HepG2 (cell line): ENCODE data around the gene DISP2. TPM values are rescaled to one million over a fixed set of nuclear protein-coding genes. Genes with fewer than 3 reads are reported as not detected.
A peak's percentile ranks its signal among the peaks of the same experiment; 100 is the strongest.

ENCODE experiments used
- CCAR2 ChIP-seq: fragments of 200-400 bp; formaldehyde crosslinking; optimal IDR thresholded peaks from 2 replicates; pipeline ENCODE3; 2018; ENCODE audit warnings: low read depth, mild to moderate bottlenecking, low read length, moderate library complexity
- CHD4 ChIP-seq: fragments of 200-600 bp; sonication (generic); IDR thresholded peaks from 2 replicates; pipeline ENCODE4 v1.7.0; 2017; ENCODE audit warnings: mild to moderate bottlenecking, low read length, borderline replicate concordance
- GABPA ChIP-seq, 2 experiments: IDR thresholded peaks; 2 replicates each; pipeline ENCODE4 v1.6.1; 2011 to 2016; ENCODE audit warnings: low read depth in 2 of 2, low read length in 1 of 2, missing biosample characterization in 1 of 2, missing genetic modification characterization in 1 of 2
- GTF3A ChIP-seq: sonication (generic); formaldehyde crosslinking; conservative IDR thresholded peaks from 2 replicates; pipeline ENCODE4 v1.4.0; 2020; ENCODE audit warnings: mild to moderate bottlenecking, missing genetic modification reagents
- GZF1 ChIP-seq: sonication (generic); formaldehyde crosslinking; IDR thresholded peaks from 2 replicates; pipeline ENCODE4 v1.5.1; 2020; ENCODE audit warnings: mild to moderate bottlenecking, missing genetic modification reagents
- MBNL3 ChIP-seq: fragments of 250-450 bp; sonication (Bioruptor Pico); conservative IDR thresholded peaks from 2 replicates; pipeline ENCODE4 v1.8.0; 2022; ENCODE audit warnings: mild to moderate bottlenecking, inconsistent platforms
- NR2F6 ChIP-seq, 2 experiments: IDR thresholded peaks; 2 replicates each; pipeline ENCODE4 v1.6.1; 2016; ENCODE audit warnings: antibody characterized with exemption in 1 of 2, mild to moderate bottlenecking in 1 of 2
- RAD51 ChIP-seq: fragments of 450-650 bp; IDR thresholded peaks from 2 replicates; pipeline ENCODE4 v1.6.1; 2016; ENCODE audit warnings: borderline replicate concordance
- SKI ChIP-seq: fragments of 450-650 bp; IDR thresholded peaks from one replicate; pipeline ENCODE4 v1.6.1; 2018; ENCODE audit warnings: mild to moderate bottlenecking; ENCODE audit not compliant: partially characterized antibody
- TMF1 ChIP-seq: sonication (generic); formaldehyde crosslinking; IDR thresholded peaks from 2 replicates; pipeline ENCODE4 v1.8.1; 2022; ENCODE audit warnings: low read depth, missing genetic modification reagents
- ZIK1 ChIP-seq: sonication (generic); formaldehyde crosslinking; IDR thresholded peaks from 2 replicates; pipeline ENCODE4 v1.5.0; 2020; ENCODE audit warnings: mild to moderate bottlenecking, low read depth, missing genetic modification reagents, borderline replicate concordance
- ZKSCAN5 ChIP-seq: sonication (generic); formaldehyde crosslinking; IDR thresholded peaks from 2 replicates; pipeline ENCODE4 v1.5.1; 2020; ENCODE audit warnings: mild to moderate bottlenecking, missing genetic modification reagents
- ZNF674 ChIP-seq: sonication (generic); formaldehyde crosslinking; IDR thresholded peaks from 2 replicates; pipeline ENCODE4 v1.5.0; 2020; ENCODE audit warnings: low read depth, mild to moderate bottlenecking, missing genetic modification reagents
- ZNF777 ChIP-seq: sonication (generic); formaldehyde crosslinking; IDR thresholded peaks from 2 replicates; pipeline ENCODE4 v1.4.0; 2020; ENCODE audit warnings: missing genetic modification reagents
- ZSCAN31 ChIP-seq: sonication (generic); formaldehyde crosslinking; IDR thresholded peaks from 2 replicates; pipeline ENCODE4 v1.5.0; 2020; ENCODE audit warnings: low read depth, mild to moderate bottlenecking, missing genetic modification reagents
- polyA plus RNA-seq, 8 experiments: library from polyadenylated mRNA; depleted of rRNA in 3 of 8; stranded (reverse) in 7 of 8; unstranded in 1 of 8; fragments of >200 nt; fragmentation: Illumina TruSeq in 4 of 8; extraction: Trizol in 4 of 8; gene quantifications; 2 replicates each; pipeline versions ENCODE4 v1.2.1 to v1.2.3, GENCODE V29; 2011 to 2016; ENCODE audit warnings: low read depth in 4 of 8, missing spikeins in 1 of 8, mixed read lengths in 1 of 8; ENCODE audit not compliant: insufficient read depth in 1 of 8
- total RNA-seq, 5 experiments: library from RNA; depleted of rRNA; stranded (reverse); fragments of >200 nt; fragmentation: Illumina TruSeq; extraction: Trizol; gene quantifications; 2 replicates each; pipeline ENCODE4 v1.2.3, GENCODE V29; 2016; ENCODE audit warnings: low read depth in 1 of 5
- TF ChIP-seq, protein P1 (sequence below): sonication (generic); formaldehyde crosslinking; IDR thresholded peaks from 2 replicates; pipeline ENCODE4 v1.5.0; 2020; ENCODE audit warnings: missing genetic modification reagents
- TF ChIP-seq, protein P2 (sequence below): sonication (generic); formaldehyde crosslinking; IDR thresholded peaks from 2 replicates; pipeline ENCODE4 v1.5.1; 2020; ENCODE audit warnings: missing genetic modification reagents, mild to moderate bottlenecking, borderline replicate concordance
- TF ChIP-seq, protein P3 (sequence below): sonication (generic); formaldehyde crosslinking; conservative IDR thresholded peaks from 2 replicates; pipeline ENCODE4 v1.4.0; 2020; ENCODE audit warnings: missing genetic modification reagents
- TF ChIP-seq, protein P4 (sequence below): sonication (generic); formaldehyde crosslinking; IDR thresholded peaks from 2 replicates; pipeline ENCODE4 v1.4.0; 2020; ENCODE audit warnings: mild to moderate bottlenecking, missing genetic modification reagents
- TF ChIP-seq, protein P5 (sequence below): sonication (generic); formaldehyde crosslinking; IDR thresholded peaks from 2 replicates; pipeline ENCODE4 v1.5.0; 2020; ENCODE audit warnings: mild to moderate bottlenecking, missing genetic modification reagents

Gene DISP2
- total and polyA plus RNA-seq, 2 of the 13 experiments (the other 11 are each of a cell fraction or from before 2014, with no cell fraction given) = 0.09 to 0.32 TPM

DNA sequence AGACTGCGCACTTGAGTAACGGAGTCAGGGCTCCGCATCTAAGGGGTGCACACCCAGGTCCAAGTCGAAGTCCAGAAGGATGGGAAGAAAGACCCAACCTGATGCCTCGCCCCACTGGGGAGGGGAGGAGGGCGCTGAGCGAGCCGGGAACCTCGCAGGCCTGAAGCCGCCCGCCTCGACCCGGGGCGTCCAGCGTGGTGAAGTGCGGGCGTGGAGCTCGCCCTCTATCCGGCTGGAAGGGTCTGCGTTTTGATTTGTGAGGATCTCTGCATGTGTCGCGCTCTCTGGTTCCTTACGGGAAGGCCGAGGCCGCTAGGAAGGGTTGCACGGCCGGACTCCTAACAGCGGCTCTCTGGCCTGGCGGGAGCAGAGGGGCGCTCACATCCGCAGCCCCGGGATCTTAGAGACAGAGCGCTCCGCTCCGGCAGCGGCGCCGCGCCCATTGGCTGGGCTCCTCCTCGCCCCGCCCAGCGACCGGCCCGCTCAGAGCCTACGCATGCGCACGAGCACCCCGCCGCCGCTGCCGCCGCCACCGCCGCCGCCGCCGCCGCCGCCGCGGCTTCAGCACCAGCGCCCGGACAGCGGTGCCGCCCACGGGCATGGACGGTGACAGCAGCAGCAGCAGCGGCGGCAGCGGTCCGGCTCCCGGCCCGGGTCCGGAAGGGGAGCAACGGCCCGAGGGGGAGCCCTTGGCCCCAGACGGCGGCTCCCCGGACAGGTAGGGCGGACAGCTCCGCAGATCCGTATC is at the start of gene DISP2 (continued):
- TF ChIP-seq, protein P1, sequence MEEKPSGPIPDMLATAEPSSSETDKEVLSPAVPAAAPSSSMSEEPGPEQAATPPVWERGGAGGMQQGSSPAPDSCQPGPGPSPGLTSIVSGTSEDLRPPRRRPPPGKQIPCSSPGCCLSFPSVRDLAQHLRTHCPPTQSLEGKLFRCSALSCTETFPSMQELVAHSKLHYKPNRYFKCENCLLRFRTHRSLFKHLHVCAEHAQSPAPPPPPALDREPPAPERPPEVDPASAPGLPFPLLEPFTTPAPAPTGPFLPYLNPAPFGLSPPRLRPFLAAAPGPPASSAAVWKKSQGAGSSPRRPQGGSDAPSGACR (CRISPR knock-in tag) = no peak
- TF ChIP-seq CCAR2 = no peak
- peak; percentile 71 for TF ChIP-seq SKI
- TF ChIP-seq, protein P2, sequence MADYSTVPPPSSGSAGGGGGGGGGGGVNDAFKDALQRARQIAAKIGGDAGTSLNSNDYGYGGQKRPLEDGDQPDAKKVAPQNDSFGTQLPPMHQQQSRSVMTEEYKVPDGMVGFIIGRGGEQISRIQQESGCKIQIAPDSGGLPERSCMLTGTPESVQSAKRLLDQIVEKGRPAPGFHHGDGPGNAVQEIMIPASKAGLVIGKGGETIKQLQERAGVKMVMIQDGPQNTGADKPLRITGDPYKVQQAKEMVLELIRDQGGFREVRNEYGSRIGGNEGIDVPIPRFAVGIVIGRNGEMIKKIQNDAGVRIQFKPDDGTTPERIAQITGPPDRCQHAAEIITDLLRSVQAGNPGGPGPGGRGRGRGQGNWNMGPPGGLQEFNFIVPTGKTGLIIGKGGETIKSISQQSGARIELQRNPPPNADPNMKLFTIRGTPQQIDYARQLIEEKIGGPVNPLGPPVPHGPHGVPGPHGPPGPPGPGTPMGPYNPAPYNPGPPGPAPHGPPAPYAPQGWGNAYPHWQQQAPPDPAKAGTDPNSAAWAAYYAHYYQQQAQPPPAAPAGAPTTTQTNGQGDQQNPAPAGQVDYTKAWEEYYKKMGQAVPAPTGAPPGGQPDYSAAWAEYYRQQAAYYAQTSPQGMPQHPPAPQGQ (CRISPR knock-in tag) = no peak
- no peak for TF ChIP-seq RAD51
- TF ChIP-seq, protein P3, sequence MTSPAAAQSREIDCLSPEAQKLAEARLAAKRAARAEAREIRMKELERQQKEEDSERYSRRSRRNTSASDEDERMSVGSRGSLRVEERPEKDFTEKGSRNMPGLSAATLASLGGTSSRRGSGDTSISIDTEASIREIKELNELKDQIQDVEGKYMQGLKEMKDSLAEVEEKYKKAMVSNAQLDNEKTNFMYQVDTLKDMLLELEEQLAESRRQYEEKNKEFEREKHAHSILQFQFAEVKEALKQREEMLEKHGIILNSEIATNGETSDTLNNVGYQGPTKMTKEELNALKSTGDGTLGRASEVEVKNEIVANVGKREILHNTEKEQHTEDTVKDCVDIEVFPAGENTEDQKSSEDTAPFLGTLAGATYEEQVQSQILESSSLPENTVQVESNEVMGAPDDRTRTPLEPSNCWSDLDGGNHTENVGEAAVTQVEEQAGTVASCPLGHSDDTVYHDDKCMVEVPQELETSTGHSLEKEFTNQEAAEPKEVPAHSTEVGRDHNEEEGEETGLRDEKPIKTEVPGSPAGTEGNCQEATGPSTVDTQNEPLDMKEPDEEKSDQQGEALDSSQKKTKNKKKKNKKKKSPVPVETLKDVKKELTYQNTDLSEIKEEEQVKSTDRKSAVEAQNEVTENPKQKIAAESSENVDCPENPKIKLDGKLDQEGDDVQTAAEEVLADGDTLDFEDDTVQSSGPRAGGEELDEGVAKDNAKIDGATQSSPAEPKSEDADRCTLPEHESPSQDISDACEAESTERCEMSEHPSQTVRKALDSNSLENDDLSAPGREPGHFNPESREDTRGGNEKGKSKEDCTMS = no peak
- no peak for TF ChIP-seq ZIK1
- TF ChIP-seq, protein P4, sequence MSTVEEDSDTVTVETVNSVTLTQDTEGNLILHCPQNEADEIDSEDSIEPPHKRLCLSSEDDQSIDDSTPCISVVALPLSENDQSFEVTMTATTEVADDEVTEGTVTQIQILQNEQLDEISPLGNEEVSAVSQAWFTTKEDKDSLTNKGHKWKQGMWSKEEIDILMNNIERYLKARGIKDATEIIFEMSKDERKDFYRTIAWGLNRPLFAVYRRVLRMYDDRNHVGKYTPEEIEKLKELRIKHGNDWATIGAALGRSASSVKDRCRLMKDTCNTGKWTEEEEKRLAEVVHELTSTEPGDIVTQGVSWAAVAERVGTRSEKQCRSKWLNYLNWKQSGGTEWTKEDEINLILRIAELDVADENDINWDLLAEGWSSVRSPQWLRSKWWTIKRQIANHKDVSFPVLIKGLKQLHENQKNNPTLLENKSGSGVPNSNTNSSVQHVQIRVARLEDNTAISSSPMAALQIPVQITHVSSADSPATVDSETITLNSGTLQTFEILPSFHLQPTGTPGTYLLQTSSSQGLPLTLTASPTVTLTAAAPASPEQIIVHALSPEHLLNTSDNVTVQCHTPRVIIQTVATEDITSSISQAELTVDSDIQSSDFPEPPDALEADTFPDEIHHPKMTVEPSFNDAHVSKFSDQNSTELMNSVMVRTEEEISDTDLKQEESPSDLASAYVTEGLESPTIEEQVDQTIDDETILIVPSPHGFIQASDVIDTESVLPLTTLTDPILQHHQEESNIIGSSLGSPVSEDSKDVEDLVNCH (CRISPR knock-in tag) = no peak
- peak; percentile 73 for TF ChIP-seq ZNF777 (CRISPR knock-in tag)
- TF ChIP-seq GZF1 (CRISPR knock-in tag) = no peak
- no peak for TF ChIP-seq GABPA (IDR thresholded peaks at IDR 0.05; ENCODE audit: low read depth, low read length)
- TF ChIP-seq GABPA (CRISPR knock-in tag; IDR thresholded peaks at IDR 0.05; ENCODE audit: low read depth) = no peak
- no peak; the same call in 1 of the 2 replicates for TF ChIP-seq TMF1 (CRISPR knock-in tag)
- TF ChIP-seq ZKSCAN5 = no peak
- TF ChIP-seq ZSCAN31 (CRISPR knock-in tag) = peak; percentile 62; the same call in 1 of the 2 replicates
- no peak for TF ChIP-seq NR2F6 (IDR thresholded peaks at IDR 0.05)
- no peak for TF ChIP-seq NR2F6 (CRISPR knock-in tag; IDR thresholded peaks at IDR 0.05)
- TF ChIP-seq GTF3A (CRISPR knock-in tag) = no peak
- TF ChIP-seq, protein P5, sequence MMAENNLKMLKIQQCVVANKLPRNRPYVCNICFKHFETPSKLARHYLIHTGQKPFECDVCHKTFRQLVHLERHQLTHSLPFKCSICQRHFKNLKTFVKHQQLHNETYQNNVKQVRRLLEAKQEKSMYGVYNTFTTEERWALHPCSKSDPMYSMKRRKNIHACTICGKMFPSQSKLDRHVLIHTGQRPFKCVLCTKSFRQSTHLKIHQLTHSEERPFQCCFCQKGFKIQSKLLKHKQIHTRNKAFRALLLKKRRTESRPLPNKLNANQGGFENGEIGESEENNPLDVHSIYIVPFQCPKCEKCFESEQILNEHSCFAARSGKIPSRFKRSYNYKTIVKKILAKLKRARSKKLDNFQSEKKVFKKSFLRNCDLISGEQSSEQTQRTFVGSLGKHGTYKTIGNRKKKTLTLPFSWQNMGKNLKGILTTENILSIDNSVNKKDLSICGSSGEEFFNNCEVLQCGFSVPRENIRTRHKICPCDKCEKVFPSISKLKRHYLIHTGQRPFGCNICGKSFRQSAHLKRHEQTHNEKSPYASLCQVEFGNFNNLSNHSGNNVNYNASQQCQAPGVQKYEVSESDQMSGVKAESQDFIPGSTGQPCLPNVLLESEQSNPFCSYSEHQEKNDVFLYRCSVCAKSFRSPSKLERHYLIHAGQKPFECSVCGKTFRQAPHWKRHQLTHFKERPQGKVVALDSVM (CRISPR knock-in tag) = no peak
- TF ChIP-seq MBNL3 (CRISPR knock-in tag) = no peak
- TF ChIP-seq ZNF674 = no peak
- no peak for TF ChIP-seq CHD4
